Stimulated activated CD4-positive, alpha-beta T cell treated with anti-CD3 and anti-CD28 coated beads, Interleukin-4, amount 100 ng/mL, for 48 hours (primary cell): ENCODE data around the gene PIK3C2G.
"Not testable (repeated sequence)": the region's sequence is repeated elsewhere in the genome, so short reads cannot be mapped to it uniquely, and the experiment has no call there.

ENCODE experiments used
- DNase-seq, 2 donors: peaks; one replicate each; pipeline ENCODE4 v3.0.0-alpha.2; 2020; ENCODE audit warnings: low read depth in 2 of 2

Gene PIK3C2G, protein sequence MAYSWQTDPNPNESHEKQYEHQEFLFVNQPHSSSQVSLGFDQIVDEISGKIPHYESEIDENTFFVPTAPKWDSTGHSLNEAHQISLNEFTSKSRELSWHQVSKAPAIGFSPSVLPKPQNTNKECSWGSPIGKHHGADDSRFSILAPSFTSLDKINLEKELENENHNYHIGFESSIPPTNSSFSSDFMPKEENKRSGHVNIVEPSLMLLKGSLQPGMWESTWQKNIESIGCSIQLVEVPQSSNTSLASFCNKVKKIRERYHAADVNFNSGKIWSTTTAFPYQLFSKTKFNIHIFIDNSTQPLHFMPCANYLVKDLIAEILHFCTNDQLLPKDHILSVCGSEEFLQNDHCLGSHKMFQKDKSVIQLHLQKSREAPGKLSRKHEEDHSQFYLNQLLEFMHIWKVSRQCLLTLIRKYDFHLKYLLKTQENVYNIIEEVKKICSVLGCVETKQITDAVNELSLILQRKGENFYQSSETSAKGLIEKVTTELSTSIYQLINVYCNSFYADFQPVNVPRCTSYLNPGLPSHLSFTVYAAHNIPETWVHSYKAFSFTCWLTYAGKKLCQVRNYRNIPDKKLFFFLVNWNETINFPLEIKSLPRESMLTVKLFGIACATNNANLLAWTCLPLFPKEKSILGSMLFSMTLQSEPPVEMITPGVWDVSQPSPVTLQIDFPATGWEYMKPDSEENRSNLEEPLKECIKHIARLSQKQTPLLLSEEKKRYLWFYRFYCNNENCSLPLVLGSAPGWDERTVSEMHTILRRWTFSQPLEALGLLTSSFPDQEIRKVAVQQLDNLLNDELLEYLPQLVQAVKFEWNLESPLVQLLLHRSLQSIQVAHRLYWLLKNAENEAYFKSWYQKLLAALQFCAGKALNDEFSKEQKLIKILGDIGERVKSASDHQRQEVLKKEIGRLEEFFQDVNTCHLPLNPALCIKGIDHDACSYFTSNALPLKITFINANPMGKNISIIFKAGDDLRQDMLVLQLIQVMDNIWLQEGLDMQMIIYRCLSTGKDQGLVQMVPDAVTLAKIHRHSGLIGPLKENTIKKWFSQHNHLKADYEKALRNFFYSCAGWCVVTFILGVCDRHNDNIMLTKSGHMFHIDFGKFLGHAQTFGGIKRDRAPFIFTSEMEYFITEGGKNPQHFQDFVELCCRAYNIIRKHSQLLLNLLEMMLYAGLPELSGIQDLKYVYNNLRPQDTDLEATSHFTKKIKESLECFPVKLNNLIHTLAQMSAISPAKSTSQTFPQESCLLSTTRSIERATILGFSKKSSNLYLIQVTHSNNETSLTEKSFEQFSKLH (N-terminal part only)

DNA sequence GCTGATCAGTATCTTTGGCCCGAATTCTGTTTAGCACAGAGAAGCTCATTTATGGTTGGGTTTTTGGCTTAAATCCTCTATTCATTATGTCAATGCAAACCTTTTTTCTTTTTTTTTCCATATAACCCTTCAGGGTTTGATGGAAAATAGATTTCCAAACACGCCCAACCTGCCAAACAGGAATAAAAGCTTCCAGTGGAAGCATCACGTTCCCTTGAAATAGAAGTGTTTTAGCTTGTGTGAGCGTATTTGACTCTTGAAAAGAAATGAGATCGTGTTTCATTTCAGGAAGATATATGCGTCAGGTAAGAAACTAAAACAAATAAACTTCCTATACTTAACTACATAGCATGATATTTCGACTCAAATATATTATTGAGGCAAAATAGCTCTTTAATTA is at the start of gene PIK3C2G:
TSS of gene PIK3C2G (plus strand) at position 246 of the 400 bp plus-strand sequence. CDS start 20,564 bp downstream, outside the sequence.
- DNase-seq, result no peak

GRCh38 chr12:18217966-18218365 is 43.4 kb upstream of the PIK3C2G start:
- no peak for DNase-seq

GRCh38 chr12:18221726-18222125 is 39.6 kb upstream of the PIK3C2G start:
- no peak for DNase-seq

GRCh38 chr12:18222699-18223098 is 38.6 kb upstream of the PIK3C2G start:
- DNase-seq, result no peak

GRCh38 chr12:18224745-18225144 is 36.6 kb upstream of the PIK3C2G start:
- no peak for DNase-seq

- no peak for DNase-seq
Measured at GRCh38 chr12:18239526-18239925, 21.8 kb upstream of the PIK3C2G start.

GRCh38 chr12:18242380-18243089 is 18.8 kb upstream of the PIK3C2G start:
- DNase-seq, result no peak

DNA sequence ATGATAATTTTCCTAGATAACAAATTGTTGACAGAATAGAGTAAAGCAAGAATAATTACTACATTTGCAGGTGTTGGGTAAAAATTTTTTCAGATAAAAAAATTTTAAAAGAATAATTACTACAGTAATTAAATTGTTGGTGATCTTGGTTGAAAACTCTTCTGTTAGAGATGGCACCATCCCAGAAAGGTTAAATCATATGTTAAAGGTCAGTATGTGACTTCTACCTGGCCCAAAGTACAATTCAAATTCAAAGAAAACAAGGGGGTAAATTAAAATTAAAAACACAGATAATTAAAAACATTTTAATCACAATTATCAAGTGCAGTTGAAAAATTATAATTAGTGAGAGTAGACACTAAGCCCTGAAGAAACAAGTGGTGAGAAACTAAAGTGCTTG is 18.1 kb upstream of the PIK3C2G start:
- DNase-seq, result no peak

GRCh38 chr12:18246066-18246465 is 15.3 kb upstream of the PIK3C2G start:
- no peak for DNase-seq

GRCh38 chr12:18250313-18250916 is 10.9 kb upstream of the PIK3C2G start:
- no peak for DNase-seq

- no peak for DNase-seq
Measured at GRCh38 chr12:18254081-18254480, 7.2 kb upstream of the PIK3C2G start.

DNA sequence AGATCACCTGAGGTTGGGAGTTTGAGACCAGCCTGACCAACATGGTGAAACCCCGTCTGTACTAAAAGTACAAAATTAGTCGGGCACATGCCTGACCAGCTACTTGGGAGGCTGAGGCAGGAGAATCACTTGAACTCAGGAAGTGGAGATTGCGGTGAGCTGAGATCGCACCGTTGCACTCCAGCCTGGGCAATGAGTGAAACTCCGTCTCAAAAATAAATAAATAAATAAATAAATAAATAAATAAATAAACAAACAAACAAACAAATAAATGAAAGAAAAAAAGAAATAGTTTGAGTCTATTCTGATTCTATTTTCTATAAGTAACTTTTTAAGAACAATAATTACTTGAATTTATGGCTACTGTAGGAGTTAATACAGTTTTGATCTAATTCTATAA is 6.3 kb upstream of the PIK3C2G start:
- DNase-seq, result not testable (repeated sequence)

GRCh38 chr12:18257251-18257650 is 4.1 kb upstream of the PIK3C2G start:
- DNase-seq, result no peak

- no peak for DNase-seq
Measured at GRCh38 chr12:18258929-18259328, 2.4 kb upstream of the PIK3C2G start.

DNA sequence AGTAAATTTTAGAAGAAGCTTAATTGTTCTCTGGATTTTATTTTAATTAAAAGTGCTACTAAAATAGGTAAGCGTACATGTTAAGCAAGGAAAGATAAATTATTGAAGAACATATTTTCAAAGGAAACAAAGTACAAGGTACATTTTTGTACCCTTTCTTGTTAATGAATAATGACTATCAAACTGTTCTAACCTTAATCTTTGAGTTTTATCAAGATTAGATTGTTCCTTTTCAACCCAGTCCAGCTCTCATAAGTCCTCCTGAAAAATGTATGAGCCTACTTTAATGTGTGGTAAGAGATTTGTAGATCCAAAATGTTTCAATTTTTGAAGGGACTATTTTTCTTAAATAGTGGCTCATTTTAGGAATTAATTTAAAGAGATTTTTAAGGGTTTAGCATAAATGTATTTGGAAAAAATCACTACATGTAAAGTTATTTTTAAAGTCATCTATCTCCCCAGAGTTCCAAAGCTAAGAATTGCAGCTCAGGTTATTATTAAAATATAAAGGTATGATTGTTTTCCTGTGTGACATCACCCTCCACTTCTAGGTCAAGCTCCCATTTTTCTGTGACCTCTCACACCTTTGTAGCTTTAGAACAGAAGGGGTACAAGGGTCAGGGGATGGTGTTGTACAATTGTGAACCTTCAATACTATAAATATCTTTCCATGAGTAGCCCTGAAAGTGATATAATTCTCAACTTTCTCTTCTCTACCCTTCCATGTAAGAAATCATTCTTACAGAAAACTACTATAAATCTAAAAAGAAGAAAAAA is 1.2 kb upstream of the PIK3C2G start:
- DNase-seq, result no peak

DNA sequence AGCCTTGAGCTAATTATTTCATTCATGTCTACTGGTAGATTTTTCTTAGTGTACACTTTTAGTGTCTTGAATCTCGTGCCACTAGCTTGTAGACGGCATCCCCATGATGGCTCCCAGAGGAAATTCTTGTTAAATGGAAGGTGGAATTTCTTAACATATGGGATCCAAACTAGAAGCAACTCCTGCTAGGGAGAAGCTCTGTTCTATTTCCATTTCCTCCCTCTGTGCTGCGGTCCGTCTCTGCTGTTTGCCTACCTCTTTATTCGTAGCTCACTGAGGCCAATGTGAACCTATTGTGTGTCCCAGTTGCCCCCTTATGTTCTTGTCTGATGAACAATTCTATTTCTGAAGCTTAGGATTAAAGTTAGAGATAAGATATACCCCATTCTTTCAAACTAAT is 588 bp downstream of the PIK3C2G start:
- no peak for DNase-seq

DNA sequence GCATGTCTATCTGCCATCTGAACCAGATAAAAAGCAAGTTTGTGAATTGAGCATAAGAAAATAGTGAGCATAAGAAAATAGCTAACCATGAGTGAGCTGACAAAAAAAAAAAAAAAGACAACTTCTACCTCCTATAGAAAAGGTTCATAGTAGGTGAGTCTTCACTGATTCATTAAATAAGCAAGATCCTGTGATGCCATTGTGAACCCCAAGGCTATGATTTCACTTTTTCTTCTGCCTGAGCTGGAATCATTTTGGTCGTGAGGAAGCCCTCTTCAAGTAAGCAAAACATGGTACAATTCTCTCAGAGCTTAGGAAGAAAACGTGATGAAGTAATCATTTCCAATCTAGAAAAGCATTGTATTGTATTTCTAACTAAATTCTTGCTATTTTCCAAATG is 1.2 kb downstream of the PIK3C2G start:
- no peak for DNase-seq

DNA sequence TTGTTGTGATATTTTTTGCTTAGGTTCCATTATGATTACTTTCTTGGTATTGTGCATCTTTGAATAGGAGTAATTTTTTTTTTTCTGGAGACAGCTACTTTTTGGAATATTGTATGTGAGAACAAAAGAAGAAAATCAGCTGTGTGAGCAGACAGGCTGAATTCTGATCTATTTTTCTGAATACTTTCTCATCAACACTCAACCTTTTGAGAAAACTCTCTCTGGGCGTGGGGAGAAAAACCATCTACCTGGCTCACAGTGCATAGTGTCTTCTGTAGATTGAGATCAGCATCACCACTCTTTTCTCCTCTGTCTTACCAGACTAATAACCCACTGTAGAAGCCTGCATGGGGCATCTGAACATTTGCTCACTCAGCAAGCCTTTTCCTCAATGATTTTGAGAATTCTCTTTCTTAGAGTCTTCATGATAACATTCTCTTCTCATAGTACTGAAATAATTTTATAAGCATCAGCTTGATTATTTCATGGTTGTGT is 3.3 kb downstream of the PIK3C2G start:
- DNase-seq, result no peak

GRCh38 chr12:18267427-18268099 is 6.2 kb downstream of the PIK3C2G start:
- no peak for DNase-seq
